ENCODE measurements around the gene MARCHF4.

- TF ChIP-seq EP300 (IDR thresholded peaks at IDR 0.05) (no peak), CTCF (IDR thresholded peaks at IDR 0.05) (no peak)
Observed at GRCh38 chr2:216387262-216387661, 15.0 kb upstream of the MARCHF4 start.

Measured in stomach (tissue), 4 donors.